ENCODE measurements around the gene CENPA.
"Not testable (repeated sequence)": the region's sequence is repeated elsewhere in the genome, so short reads cannot be mapped to it uniquely, and the experiment has no call there.

Gene CENPA

GRCh38 chr2:26785431-26786206 is at the start of gene CENPA:
Gene CENPA, plus strand, starts transcription at chr2:26786056. Its CDS starts 141 bp downstream, at chr2:26786197.
- DNase-seq (ENCODE audit: low read depth in 3 of 3, low spot score in 1 of 3) = peak; percentile 82 to 90 (median 87)

DNA sequence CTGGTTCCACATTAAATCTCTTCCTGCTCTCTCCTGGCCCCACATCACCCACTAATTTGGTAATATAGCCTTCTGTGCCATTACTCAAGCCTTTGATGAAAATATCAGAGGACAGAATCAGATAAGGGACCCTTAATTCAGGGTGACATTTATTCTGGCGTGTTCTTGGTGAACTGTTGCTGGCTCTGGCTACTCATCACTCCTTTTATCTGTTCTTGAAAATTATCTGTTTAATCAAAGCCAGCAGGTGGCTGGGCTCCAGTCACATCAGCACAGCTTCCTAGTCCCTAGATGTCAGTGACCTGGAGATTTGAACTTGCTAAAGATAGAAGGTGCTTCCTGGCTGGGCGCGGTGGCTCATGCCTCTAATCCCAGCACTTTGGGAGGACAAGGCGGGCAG is 48.6 kb upstream of the CENPA start:
- no peak for DNase-seq (ENCODE audit: low read depth in 3 of 3, low spot score in 1 of 3)

DNA sequence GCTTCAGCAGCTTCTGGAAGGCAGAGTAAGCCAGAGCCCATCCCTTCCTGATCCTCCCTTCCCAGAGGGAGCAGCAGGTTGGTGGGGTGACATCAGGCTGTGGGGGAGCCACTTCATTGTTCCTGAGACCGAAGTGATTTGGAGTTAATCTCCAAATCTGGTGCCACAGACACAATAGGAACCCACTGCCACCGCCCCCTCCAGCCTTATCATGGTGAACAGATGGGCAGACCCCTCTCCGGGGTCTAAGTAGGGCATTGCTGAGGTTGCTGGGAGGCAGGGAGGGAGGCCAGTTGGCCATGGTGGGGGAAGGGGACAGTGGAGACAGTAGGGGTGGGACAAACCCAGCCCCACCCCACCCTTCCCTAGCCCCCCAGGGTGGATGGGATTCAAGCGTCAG is 47.4 kb upstream of the CENPA start:
- DNase-seq (ENCODE audit: low read depth in 3 of 3, low spot score in 1 of 3) = no peak

GRCh38 chr2:26739514-26739913 is 46.3 kb upstream of the CENPA start:
- no peak for DNase-seq (ENCODE audit: low read depth in 3 of 3, low spot score in 1 of 3)

- DNase-seq (ENCODE audit: low read depth in 3 of 3, low spot score in 1 of 3) = no peak
Observed at GRCh38 chr2:26740346-26740745, 45.5 kb upstream of the CENPA start.

- DNase-seq (ENCODE audit: low read depth in 3 of 3, low spot score in 1 of 3) = no peak
Observed at GRCh38 chr2:26740890-26741302, 45.0 kb upstream of the CENPA start.

DNA sequence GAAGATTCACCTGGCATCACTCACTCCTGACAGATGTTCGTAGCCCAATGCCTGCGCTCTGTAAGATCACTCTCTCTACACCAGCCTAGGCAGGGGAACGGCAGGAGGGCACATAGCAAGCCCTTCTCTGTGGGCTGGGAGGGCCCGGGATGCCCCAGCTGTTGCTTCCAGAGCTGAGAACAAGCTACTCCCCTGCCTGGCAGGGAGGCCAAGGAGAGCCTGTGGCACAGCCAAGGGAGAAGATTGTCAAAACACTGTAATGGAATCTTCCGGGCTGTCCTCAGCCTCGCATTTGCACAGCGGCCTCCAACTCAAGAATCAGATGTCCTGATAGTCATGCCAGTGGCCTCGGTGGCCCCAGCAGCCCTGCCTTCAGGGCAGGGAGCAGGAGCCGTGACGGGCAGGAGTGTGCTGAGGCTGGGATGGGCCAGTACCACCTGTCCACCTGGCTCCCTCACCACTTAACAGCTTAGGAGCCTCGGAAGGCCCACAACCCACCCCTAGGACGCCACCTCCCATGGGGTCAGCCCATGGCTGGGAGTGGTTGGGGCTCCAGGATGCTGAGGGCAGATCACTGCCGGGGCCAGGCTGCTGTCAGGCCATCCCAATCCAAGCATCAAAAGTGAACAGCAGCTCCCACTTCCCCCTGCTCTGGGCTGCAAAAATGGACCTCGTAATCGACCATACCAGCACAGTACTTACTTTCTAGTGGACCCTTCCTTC is 43.6 kb upstream of the CENPA start:
- DNase-seq (ENCODE audit: low read depth in 3 of 3, low spot score in 1 of 3) = no peak

DNA sequence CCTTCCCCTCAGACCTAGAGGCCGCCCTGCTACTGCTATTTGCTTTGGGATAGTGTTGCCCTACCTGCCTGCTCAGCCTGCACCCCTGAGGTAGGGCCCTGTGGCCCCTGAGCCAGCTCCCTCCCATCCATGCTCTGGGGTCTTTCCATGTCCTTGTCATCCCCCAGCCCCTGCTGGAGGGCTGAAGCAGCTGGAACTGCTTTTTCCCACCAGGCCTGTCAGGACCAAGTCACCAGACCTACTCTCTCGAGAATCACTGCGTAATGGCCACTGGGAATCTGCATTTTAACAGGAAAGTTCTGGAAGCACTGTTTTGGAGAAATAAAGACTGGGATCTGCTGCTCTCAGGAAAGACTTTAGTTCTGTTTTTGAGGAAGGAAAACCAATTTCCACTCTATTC is 42.0 kb upstream of the CENPA start:
- no peak for DNase-seq (ENCODE audit: low read depth in 3 of 3, low spot score in 1 of 3)

DNA sequence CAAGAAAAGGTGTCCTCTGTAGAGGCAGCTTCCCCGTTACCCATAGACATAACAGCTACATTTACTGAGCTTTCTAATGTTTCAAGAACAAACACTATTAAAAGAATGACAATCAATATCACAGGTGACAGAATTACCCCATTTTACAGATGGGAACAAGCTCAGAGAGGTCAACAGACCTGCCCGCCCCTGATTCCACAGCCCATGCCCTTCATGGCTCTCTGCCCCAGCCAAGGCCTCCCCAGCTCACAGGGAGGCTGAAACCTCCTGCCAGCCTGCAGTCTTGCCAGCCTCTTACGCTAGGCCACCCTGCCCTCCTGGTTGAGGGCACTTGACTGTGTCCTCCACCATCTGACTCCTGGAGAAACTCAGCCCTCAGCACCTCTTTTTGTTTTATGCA is 40.9 kb upstream of the CENPA start:
- no peak for DNase-seq (ENCODE audit: low read depth in 3 of 3, low spot score in 1 of 3)

GRCh38 chr2:26745609-26746327 is 40.1 kb upstream of the CENPA start:
- peak; percentile 23 to 72 (median 41) for DNase-seq (ENCODE audit: low read depth in 3 of 3, low spot score in 1 of 3)

DNA sequence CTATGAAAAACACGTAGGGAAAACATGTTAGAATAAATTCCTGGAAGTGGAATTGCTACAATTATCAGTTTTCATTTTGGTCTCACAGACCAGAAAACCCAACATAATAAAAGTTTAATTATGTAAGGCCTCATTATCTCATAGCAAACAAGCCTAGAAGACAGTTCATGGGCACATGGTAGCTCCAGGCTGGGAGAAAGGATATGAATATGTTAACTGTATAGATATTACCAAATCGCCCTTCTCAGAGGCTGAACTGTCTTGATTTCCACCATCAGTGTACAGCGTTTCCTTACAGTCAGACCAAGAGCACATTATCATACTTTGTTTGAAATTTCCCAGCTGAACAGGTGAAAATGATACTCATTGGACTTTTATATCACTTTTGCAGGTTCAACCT is 38.9 kb upstream of the CENPA start:
- no peak for DNase-seq (ENCODE audit: low read depth in 3 of 3, low spot score in 1 of 3)

GRCh38 chr2:26749787-26750420 is 36.0 kb upstream of the CENPA start:
- not testable (repeated sequence) for DNase-seq (ENCODE audit: low read depth in 3 of 3, low spot score in 1 of 3)

DNA sequence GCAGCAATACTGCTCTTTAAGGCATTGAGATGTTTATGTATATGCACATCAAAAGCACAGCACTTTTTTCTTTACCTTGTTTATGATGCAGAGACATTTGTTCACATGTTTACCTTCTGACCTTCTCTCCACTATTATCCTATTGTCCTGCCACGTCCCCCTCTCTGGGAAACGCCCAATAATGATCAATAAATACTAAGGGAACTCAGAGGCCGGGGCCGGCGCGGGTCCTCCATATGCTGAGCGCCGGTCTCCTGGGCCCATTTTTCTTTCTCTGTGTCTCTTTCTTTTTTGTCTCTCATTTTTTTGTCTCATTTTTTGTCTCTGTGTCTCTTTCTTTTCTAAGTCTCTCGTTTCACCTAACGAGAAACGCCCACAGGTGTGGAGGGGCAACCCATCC is 35.4 kb upstream of the CENPA start:
- DNase-seq (ENCODE audit: low read depth in 3 of 3, low spot score in 1 of 3) = not testable (repeated sequence)

- no peak for DNase-seq (ENCODE audit: low read depth in 3 of 3, low spot score in 1 of 3)
Observed at GRCh38 chr2:26752656-26753055, 33.2 kb upstream of the CENPA start.

DNA sequence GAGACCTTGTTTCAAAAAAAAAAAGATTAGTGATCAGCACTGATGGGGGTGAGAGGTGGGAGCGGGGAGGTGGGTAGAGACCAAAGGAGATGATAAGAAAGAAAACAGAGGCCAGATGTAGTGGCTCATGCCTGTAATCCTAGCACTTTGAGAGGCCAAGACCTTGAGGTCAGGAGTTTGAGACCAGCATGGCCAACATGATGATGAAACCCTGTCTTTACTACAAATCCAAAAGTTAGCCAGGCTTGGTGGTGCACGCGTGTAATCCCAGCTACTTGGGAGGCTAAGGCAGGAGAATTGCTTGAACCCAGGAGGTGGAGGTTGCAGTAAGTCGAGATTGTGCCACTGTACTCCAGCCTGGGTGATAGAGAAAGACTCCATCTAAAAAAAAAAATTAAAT is 31.3 kb upstream of the CENPA start:
- no peak for DNase-seq (ENCODE audit: low read depth in 3 of 3, low spot score in 1 of 3)

DNA sequence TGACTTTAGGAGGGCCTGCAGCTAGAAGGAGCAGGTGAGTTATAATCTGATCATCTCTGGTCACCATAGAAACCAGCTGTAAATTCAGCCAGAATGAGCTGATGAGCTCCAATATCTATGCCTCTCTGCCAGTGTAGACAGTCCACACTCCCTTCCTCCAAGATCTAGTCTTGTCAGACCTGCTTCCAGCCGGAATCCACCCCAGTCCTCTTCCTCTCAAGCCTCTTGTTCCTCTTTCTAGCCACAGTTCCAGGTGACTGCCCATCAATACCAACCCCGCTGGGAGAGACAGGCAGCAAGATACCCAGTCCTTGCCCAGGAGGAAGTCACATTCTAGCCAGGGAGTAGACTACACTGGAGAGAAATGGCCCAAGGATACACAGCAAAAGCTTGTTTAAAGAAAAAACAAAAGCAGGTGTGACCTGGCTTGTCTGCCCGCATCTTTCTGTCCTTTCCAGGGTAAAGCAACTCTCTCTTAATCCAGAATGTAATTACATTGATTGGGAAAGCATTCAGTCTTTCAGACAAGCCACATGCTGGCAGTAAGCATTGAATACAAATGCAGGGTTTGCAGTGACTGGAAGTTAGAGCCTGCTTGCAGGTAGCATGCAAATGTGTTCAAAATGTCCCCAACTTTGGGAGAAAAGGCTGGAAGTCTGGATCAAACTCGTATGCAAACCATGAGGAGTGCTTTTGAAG is 30.7 kb upstream of the CENPA start:
- DNase-seq (ENCODE audit: low read depth in 3 of 3, low spot score in 1 of 3) = no peak

GRCh38 chr2:26756337-26756736 is 29.5 kb upstream of the CENPA start:
- no peak for DNase-seq (ENCODE audit: low read depth in 3 of 3, low spot score in 1 of 3)

DNA sequence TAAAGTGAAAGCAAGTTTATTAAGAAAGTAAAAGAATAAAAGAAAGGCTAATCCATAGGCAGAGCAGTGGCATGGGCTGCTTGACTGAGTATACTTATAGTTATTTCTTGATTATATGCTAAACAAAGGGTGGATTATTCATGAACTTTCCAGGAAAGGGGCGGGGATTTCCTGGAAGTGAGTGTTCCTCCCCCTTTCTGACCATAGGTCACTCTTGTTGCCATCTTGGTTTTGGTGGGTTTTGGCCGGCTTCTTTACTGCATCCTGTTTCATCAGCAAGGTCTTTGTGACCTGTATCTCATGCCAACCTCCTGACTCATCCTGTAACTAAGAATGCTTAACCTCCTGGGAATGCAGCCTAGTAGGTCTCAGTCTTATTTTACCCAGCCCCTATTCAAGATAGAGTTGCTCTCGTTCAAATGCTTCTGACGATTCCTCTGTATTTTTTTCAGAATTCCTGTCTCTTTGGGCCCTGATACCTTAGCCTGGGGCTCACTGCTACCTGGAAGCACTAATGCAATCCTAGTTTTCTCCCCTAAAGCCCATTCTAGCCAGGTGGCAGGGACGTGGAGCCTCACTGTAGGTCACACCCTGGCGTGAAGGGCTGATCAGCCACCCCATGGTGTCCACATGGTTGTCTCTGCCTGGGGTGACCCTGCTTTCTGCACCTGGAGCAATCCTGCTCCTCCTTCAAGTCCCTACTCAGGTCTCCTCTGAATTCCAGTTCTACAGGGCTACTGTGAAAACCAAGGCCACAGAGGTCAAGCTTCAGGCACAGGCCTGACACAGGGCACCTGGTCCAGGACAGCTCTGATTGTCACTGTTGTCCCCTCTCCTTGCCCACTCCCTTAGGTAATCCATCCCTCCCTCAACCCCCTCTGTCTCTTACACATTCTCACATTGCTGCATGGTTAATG is 27.7 kb upstream of the CENPA start:
- DNase-seq (ENCODE audit: low read depth in 3 of 3, low spot score in 1 of 3) = no peak

- no peak for DNase-seq (ENCODE audit: low read depth in 3 of 3, low spot score in 1 of 3)
Observed at GRCh38 chr2:26758790-26759321, 27.0 kb upstream of the CENPA start.

DNA sequence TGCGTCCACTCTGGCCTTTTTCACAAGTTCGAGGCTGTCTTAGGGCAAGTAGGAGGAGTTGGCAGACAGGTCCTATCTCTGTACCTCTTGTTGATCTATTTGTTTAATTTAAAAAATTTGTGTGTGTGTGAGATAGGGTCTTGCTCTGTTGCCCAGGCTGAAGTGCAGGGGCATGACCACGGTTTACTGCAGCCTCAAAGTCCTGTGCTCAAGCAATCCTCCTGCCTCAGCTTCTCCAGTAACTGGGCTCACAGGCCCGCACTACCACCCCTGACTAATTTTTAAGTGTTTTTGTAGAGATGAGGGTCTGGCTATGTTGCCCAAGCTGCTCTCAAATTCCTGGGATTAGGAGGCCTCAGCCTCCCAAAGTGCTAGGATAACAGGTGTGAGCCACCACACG is 26.0 kb upstream of the CENPA start:
- no peak for DNase-seq (ENCODE audit: low read depth in 3 of 3, low spot score in 1 of 3)

Measured in stimulated activated CD4-positive, alpha-beta T cell treated with anti-CD3 and anti-CD28 coated beads, TNF-alpha, amount 100 ng/mL, for 1 hour (primary cell).